HEK293 (cell line): ENCODE results near the gene ZDHHC13.

Experiments
- CTCF ChIA-PET: fragments of 350-600 bp; formaldehyde crosslinking; extraction: SDS; loops from one replicate; lab custom pipeline; 2021; ENCODE audit warnings: antibody characterized with exemption; lab: Yijun Ruan, JAX
- POLR2A ChIA-PET: fragments of 300-600 bp; formaldehyde crosslinking; extraction: SDS; loops from one replicate; lab custom pipeline; 2020; ENCODE audit warnings: antibody characterized with exemption, inconsistent platforms; lab: Yijun Ruan, JAX
- H3K27ac ChIP-seq: fragments of 200-500 bp; sonication (Bioruptor generic); 2 replicates; pipeline ENCODE4 v1.5.1; 2014; ENCODE audit warnings: low read depth, low read length, control low read depth, inconsistent platforms; ENCODE audit errors: extremely low read depth
- H3K36me3 ChIP-seq, 2 experiments: fragments of 200-500 bp in 1 of 2; sonication (Bioruptor generic) in 1 of 2; 1 replicate in 1 of 2; 2 replicates in 1 of 2; pipeline ENCODE4 v1.5.1; 2014 to 2017; ENCODE audit warnings: inconsistent platforms in 2 of 2, low read length in 2 of 2; ENCODE audit not compliant: control insufficient read depth in 2 of 2, insufficient read depth in 1 of 2
- H3K4me1 ChIP-seq: fragments of 200-500 bp; sonication (Bioruptor generic); 2 replicates; pipeline ENCODE4 v1.5.1; 2014; ENCODE audit warnings: mild to moderate bottlenecking, low read length, inconsistent platforms; ENCODE audit not compliant: control insufficient read depth, insufficient read depth
- H3K4me3 ChIP-seq: 2 replicates; pipeline ENCODE4 v1.5.1; 2011; ENCODE audit warnings: low read depth, mild to moderate bottlenecking, control low read depth, low read length, moderate library complexity
- H3K9me3 ChIP-seq: fragments of 200-500 bp; sonication (Bioruptor generic); 2 replicates; pipeline ENCODE4 v1.5.1; 2014; ENCODE audit warnings: low read depth, low read length, inconsistent platforms; ENCODE audit not compliant: control insufficient read depth, insufficient read depth
- BCL11A ChIP-seq: fragments of 450-650 bp; formaldehyde crosslinking; IDR thresholded peaks from 2 replicates; pipeline ENCODE4 v1.5.1; 2016; ENCODE audit warnings: low read depth, missing biosample characterization, missing genetic modification characterization
- GLIS1 ChIP-seq: fragments of 450-650 bp; formaldehyde crosslinking; IDR thresholded peaks from 2 replicates; pipeline ENCODE4 v1.5.1; 2016; ENCODE audit warnings: missing biosample characterization, missing genetic modification characterization
- HOXA7 ChIP-seq: sonication (generic); formaldehyde crosslinking; IDR thresholded peaks from 2 replicates; pipeline ENCODE4 v1.8.1; 2022; ENCODE audit warnings: missing genetic modification reagents, borderline replicate concordance
- SP7 ChIP-seq: fragments of 450-650 bp; formaldehyde crosslinking; IDR thresholded peaks from 2 replicates; pipeline ENCODE4 v1.5.1; 2016; ENCODE audit warnings: missing biosample characterization, missing genetic modification characterization
- ZNF157 ChIP-seq: fragments of 450-650 bp; formaldehyde crosslinking; IDR thresholded peaks from 2 replicates; pipeline ENCODE4 v1.5.1; 2016; ENCODE audit warnings: missing biosample characterization, missing genetic modification characterization
- ZNF24 ChIP-seq: fragments of 450-650 bp; formaldehyde crosslinking; IDR thresholded peaks from 2 replicates; pipeline ENCODE4 v1.5.1; 2016; ENCODE audit warnings: missing biosample characterization, missing genetic modification characterization
- ZNF394 ChIP-seq: fragments of 450-650 bp; formaldehyde crosslinking; IDR thresholded peaks from 2 replicates; pipeline ENCODE4 v1.5.1; 2016; ENCODE audit warnings: missing biosample characterization, missing genetic modification characterization, mild to moderate bottlenecking, moderate library complexity, borderline replicate concordance
- ZNF629 ChIP-seq: fragments of 450-650 bp; formaldehyde crosslinking; IDR thresholded peaks from 2 replicates; pipeline ENCODE4 v1.5.1; 2017; ENCODE audit warnings: missing biosample characterization, missing genetic modification characterization
- ZNF830 ChIP-seq: fragments of 450-650 bp; IDR thresholded peaks from 2 replicates; pipeline ENCODE4 v1.5.0; 2018; ENCODE audit warnings: missing biosample characterization, missing genetic modification characterization, low read depth, mild to moderate bottlenecking, moderate library complexity
- ZNF843 ChIP-seq: fragments of 450-650 bp; formaldehyde crosslinking; IDR thresholded peaks from 2 replicates; pipeline ENCODE4 v1.5.1; 2016; ENCODE audit warnings: missing biosample characterization, missing genetic modification characterization
- TF ChIP-seq, protein P1 (sequence below): fragments of 450-650 bp; formaldehyde crosslinking; IDR thresholded peaks from 2 replicates; pipeline ENCODE4 v1.5.1; 2017; ENCODE audit warnings: missing biosample characterization, missing genetic modification characterization
- TF ChIP-seq, protein P2 (sequence below): fragments of 450-650 bp; formaldehyde crosslinking; IDR thresholded peaks from 2 replicates; pipeline ENCODE4 v1.5.1; 2017; ENCODE audit warnings: missing biosample characterization, missing genetic modification characterization
- TF ChIP-seq, protein P3 (sequence below): fragments of 450-650 bp; formaldehyde crosslinking; IDR thresholded peaks from 2 replicates; pipeline ENCODE4 v1.5.1; 2016; ENCODE audit warnings: missing biosample characterization, missing genetic modification characterization
- TF ChIP-seq, protein P4 (sequence below): fragments of 450-650 bp; formaldehyde crosslinking; optimal IDR thresholded peaks from 2 replicates; pipeline ENCODE3; 2016; ENCODE audit warnings: missing biosample characterization, mild to moderate bottlenecking, missing genetic modification characterization
- TF ChIP-seq, protein P5 (sequence below): fragments of 450-650 bp; formaldehyde crosslinking; IDR thresholded peaks from 2 replicates; pipeline ENCODE4 v1.5.1; 2016; ENCODE audit warnings: missing biosample characterization, missing genetic modification characterization
- TF ChIP-seq, protein P6 (sequence below): fragments of 450-650 bp; formaldehyde crosslinking; IDR thresholded peaks from 2 replicates; pipeline ENCODE4 v1.5.1; 2016; ENCODE audit warnings: missing biosample characterization, missing genetic modification characterization

Gene ZDHHC13

DNA sequence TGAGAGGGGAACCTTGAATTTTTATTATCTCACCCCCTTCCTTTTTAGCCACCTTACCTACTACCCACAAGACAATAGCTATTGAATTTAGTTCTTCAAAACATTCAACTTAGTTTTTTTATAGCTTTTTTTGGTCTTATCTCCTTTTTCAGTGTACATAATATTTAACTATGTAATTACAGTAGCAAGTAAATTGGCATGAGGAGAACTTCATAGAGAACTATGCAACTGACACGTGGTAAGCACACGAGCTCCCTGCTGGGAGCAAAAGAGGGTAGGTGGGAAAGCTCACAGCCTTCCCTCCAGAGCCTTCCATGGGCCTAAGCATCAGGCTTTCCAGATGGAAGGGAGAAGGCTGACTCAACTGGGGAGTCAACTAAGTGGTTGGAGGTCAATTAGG, 22.1 kb upstream of the ZDHHC13 start:
- ChIA-PET CTCF (no interaction called here), POLR2A (no interaction called here)
- no peak overlapping the region for H3K27ac ChIP-seq
- TF ChIP-seq, protein P1, sequence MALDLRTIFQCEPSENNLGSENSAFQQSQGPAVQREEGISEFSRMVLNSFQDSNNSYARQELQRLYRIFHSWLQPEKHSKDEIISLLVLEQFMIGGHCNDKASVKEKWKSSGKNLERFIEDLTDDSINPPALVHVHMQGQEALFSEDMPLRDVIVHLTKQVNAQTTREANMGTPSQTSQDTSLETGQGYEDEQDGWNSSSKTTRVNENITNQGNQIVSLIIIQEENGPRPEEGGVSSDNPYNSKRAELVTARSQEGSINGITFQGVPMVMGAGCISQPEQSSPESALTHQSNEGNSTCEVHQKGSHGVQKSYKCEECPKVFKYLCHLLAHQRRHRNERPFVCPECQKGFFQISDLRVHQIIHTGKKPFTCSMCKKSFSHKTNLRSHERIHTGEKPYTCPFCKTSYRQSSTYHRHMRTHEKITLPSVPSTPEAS (tag by site-specific recombination), result no peak
- TF ChIP-seq SP7, result peak; percentile 91
- H3K4me3 ChIP-seq, result no peak overlapping the region
- peaks cover 3% of the 10 kb centered on the region; the same call in 1 of the 2 replicates for H3K4me1 ChIP-seq
- H3K9me3 ChIP-seq, result no peaks in the 10 kb centered on the region
- no peaks in the 10 kb centered on the region for H3K36me3 ChIP-seq

DNA sequence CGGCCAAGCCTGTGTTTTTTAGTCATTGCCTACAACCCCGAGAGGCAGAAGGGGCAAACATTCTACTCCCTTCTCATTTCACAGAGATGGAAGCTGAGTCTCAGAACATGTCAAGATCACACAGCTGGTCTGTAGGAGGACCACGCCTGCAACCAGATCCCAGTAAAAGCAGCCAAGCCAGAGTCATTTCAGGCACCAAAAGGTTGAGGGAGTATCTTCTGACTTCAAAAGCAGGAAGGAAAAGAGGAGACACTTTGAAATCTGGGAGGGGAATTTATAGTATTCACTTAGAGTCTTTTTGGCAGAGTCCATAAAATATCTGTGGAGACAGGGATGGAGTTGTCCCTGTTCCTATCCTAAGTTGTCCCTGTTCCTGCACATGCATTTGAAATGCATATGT, 17.9 kb upstream of the ZDHHC13 start:
- H3K27ac ChIP-seq, result no peak overlapping the region
- TF ChIP-seq ZNF843 (tag by site-specific recombination) (no peak), GLIS1 (no peak), ZNF394 (tag by site-specific recombination) (no peak), ZNF830 (no peak), BCL11A (tag by site-specific recombination) (no peak)
- TF ChIP-seq, protein P2, sequence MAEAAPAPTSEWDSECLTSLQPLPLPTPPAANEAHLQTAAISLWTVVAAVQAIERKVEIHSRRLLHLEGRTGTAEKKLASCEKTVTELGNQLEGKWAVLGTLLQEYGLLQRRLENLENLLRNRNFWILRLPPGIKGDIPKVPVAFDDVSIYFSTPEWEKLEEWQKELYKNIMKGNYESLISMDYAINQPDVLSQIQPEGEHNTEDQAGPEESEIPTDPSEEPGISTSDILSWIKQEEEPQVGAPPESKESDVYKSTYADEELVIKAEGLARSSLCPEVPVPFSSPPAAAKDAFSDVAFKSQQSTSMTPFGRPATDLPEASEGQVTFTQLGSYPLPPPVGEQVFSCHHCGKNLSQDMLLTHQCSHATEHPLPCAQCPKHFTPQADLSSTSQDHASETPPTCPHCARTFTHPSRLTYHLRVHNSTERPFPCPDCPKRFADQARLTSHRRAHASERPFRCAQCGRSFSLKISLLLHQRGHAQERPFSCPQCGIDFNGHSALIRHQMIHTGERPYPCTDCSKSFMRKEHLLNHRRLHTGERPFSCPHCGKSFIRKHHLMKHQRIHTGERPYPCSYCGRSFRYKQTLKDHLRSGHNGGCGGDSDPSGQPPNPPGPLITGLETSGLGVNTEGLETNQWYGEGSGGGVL (tag by site-specific recombination), result no peak
- TF ChIP-seq, protein P3, sequence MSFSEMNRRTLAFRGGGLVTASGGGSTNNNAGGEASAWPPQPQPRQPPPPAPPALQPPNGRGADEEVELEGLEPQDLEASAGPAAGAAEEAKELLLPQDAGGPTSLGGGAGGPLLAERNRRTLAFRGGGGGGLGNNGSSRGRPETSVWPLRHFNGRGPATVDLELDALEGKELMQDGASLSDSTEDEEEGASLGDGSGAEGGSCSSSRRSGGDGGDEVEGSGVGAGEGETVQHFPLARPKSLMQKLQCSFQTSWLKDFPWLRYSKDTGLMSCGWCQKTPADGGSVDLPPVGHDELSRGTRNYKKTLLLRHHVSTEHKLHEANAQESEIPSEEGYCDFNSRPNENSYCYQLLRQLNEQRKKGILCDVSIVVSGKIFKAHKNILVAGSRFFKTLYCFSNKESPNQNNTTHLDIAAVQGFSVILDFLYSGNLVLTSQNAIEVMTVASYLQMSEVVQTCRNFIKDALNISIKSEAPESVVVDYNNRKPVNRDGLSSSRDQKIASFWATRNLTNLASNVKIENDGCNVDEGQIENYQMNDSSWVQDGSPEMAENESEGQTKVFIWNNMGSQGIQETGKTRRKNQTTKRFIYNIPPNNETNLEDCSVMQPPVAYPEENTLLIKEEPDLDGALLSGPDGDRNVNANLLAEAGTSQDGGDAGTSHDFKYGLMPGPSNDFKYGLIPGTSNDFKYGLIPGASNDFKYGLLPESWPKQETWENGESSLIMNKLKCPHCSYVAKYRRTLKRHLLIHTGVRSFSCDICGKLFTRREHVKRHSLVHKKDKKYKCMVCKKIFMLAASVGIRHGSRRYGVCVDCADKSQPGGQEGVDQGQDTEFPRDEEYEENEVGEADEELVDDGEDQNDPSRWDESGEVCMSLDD, result no peak
- no peaks in the 10 kb centered on the region for H3K36me3 ChIP-seq
- no peaks in the 10 kb centered on the region for H3K9me3 ChIP-seq
- ChIA-PET POLR2A (interaction anchor here (0.7 kb wide), 1 partner anchor 23 kb away, joined by 10 read pairs; no protein-coding TSS in a partner anchor), CTCF (no interaction called here)
- peaks cover 5% of the 10 kb centered on the region; the same call in 1 of the 2 replicates for H3K4me1 ChIP-seq
- H3K4me3 ChIP-seq, result no peak overlapping the region

DNA sequence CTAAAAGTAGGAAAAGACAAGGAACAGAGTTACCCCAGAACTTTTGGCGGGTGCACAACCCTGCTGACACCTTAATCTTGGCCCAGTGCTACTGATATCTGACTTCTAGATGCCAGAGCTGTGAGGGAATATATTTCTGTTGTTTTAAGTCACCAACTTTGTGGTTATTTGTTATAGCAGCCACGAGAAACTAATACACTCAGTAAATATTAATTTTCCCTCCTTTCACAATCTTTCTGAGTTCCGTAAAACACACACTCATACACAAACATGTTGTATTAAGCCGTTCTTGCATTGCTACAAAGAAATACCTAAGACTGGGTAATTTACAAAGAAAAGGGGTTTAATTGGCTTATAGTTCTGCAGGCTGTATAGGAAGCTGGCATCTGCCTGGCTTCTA, 16.1 kb upstream of the ZDHHC13 start:
- no peak for TF ChIP-seq ZNF629
- TF ChIP-seq, protein P4, sequence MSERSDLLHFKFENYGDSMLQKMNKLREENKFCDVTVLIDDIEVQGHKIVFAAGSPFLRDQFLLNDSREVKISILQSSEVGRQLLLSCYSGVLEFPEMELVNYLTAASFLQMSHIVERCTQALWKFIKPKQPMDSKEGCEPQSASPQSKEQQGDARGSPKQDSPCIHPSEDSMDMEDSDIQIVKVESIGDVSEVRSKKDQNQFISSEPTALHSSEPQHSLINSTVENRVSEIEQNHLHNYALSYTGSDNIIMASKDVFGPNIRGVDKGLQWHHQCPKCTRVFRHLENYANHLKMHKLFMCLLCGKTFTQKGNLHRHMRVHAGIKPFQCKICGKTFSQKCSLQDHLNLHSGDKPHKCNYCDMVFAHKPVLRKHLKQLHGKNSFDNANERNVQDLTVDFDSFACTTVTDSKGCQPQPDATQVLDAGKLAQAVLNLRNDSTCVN (tag by site-specific recombination), result no peak
- TF ChIP-seq ZNF24 (tag by site-specific recombination), result no peak
- TF ChIP-seq, protein P5, sequence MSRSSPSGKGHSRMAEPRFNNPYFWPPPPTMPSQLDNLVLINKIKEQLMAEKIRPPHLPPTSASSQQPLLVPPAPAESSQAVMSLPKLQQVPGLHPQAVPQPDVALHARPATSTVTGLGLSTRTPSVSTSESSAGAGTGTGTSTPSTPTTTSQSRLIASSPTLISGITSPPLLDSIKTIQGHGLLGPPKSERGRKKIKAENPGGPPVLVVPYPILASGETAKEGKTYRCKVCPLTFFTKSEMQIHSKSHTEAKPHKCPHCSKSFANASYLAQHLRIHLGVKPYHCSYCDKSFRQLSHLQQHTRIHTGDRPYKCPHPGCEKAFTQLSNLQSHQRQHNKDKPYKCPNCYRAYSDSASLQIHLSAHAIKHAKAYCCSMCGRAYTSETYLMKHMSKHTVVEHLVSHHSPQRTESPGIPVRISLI (tag by site-specific recombination), result no peak
- TF ChIP-seq, protein P6, sequence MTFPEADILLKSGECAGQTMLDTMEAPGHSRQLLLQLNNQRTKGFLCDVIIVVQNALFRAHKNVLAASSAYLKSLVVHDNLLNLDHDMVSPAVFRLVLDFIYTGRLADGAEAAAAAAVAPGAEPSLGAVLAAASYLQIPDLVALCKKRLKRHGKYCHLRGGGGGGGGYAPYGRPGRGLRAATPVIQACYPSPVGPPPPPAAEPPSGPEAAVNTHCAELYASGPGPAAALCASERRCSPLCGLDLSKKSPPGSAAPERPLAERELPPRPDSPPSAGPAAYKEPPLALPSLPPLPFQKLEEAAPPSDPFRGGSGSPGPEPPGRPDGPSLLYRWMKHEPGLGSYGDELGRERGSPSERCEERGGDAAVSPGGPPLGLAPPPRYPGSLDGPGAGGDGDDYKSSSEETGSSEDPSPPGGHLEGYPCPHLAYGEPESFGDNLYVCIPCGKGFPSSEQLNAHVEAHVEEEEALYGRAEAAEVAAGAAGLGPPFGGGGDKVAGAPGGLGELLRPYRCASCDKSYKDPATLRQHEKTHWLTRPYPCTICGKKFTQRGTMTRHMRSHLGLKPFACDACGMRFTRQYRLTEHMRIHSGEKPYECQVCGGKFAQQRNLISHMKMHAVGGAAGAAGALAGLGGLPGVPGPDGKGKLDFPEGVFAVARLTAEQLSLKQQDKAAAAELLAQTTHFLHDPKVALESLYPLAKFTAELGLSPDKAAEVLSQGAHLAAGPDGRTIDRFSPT (tag by site-specific recombination), result no peak
- TF ChIP-seq ZNF157, result no peak
- no peak for TF ChIP-seq HOXA7 (CRISPR knock-in tag)
- 0 out of 2 replicates have a peak, but pooled peaks cover 3% of the 10 kb centered on the region for H3K4me1 ChIP-seq
- H3K36me3 ChIP-seq, result no peaks in the 10 kb centered on the region
- ChIA-PET POLR2A (no interaction called here), CTCF (interaction anchor here (0.7 kb wide), 1 partner anchor 24 kb away, joined by 4 read pairs; no protein-coding TSS in a partner anchor)
- no peaks in the 10 kb centered on the region for H3K9me3 ChIP-seq
- no peak overlapping the region for H3K27ac ChIP-seq
- H3K4me3 ChIP-seq, result no peak overlapping the region
